Measurements from ENCODE around the gene KRT23. TPM values are rescaled to one million over a fixed set of nuclear protein-coding genes. Genes with fewer than 3 reads are reported as not detected.

KRT23 gene
- total RNA-seq, 1 donor from 2014 or later, result 0.60 TPM

- no peak overlapping the region for H3K27ac ChIP-seq
- H3K9ac ChIP-seq, result no peak overlapping the region
- H3K36me3 Mint-ChIP-seq, result no peaks in the 10 kb centered on the region
Measured at GRCh38 chr17:40967582-40967981, 30.1 kb upstream of the KRT23 start.

GRCh38 chr17:40966848-40967247 is 29.4 kb upstream of the KRT23 start, which contains the start of gene KRT39:
Gene KRT39, minus strand, starts transcription at chr17:40966948. Its CDS starts 92 bp downstream, at chr17:40966856.
- Histone ChIP-seq H3K27me3 (no peaks in the 10 kb centered on the region), H3K79me2 (ENCODE audit: low read depth) (no peaks in the 10 kb centered on the region), H4K20me1 (ENCODE audit: low read depth) (no peaks in the 10 kb centered on the region), H3K36me3 (no peaks in the 10 kb centered on the region), H3K4me2 (no peak within 1 kb of the TSS), H3K9me3 (ENCODE audit: low read depth) (peaks cover 8% of the 10 kb centered on the region), H3F3A (ENCODE audit: low read depth) (no peaks in the 10 kb centered on the region), H2AFZ (replicated peaks) (peak within 1 kb of the TSS; percentile 57), H3K4me3 (no peak within 1 kb of the TSS), H3K27ac (no peak within 1 kb of the TSS), H3K4me1 (no peaks in the 10 kb centered on the region), H3K9ac (no peak within 1 kb of the TSS)
- H3K4me3 Mint-ChIP-seq, result no peak within 1 kb of the TSS
- no peak for DNase-seq (ENCODE audit: low spot score)
- TF ChIP-seq EZH2 (IDR thresholded peaks at IDR 0.05) (no peak), CTCF (IDR thresholded peaks at IDR 0.05) (no peak), EZH2phosphoT487 (IDR thresholded peaks at IDR 0.05) (no peak)
- no peaks in the 10 kb centered on the region for H3K4me1 Mint-ChIP-seq
- H3K36me3 Mint-ChIP-seq, result no peaks in the 10 kb centered on the region
- no peak within 1 kb of the TSS for H3K27ac Mint-ChIP-seq
- no peaks in the 10 kb centered on the region for H3K27me3 Mint-ChIP-seq (ENCODE audit: insufficient read depth, low read depth)
- no peaks in the 10 kb centered on the region for H3K9me3 Mint-ChIP-seq

More at GRCh38 chr17:40967582-40967981, 30.1 kb upstream of the KRT23 start:
- no peaks in the 10 kb centered on the region for H3K27me3 ChIP-seq
- H3K4me1 ChIP-seq, result no peaks in the 10 kb centered on the region
- Mint-ChIP-seq H3K27ac (no peak overlapping the region), H3K9me3 (no peaks in the 10 kb centered on the region), H3K4me3 (no peak overlapping the region), H3K27me3 (ENCODE audit: insufficient read depth, low read depth) (no peaks in the 10 kb centered on the region), H3K4me1 (no peaks in the 10 kb centered on the region)
- no peak overlapping the region for H3K4me2 ChIP-seq
- TF ChIP-seq CTCF (IDR thresholded peaks at IDR 0.05), result no peak
- TF ChIP-seq EZH2phosphoT487 (IDR thresholded peaks at IDR 0.05), result no peak
- no peak for TF ChIP-seq EZH2 (IDR thresholded peaks at IDR 0.05)
- no peak overlapping the region for H2AFZ ChIP-seq (replicated peaks)
- DNase-seq (ENCODE audit: low spot score), result no peak
- H3K9me3 ChIP-seq (ENCODE audit: low read depth), result peaks cover 8% of the 10 kb centered on the region
- no peaks in the 10 kb centered on the region for H4K20me1 ChIP-seq (ENCODE audit: low read depth)
- H3K36me3 ChIP-seq, result no peaks in the 10 kb centered on the region
- no peak overlapping the region for H3K4me3 ChIP-seq
- H3F3A ChIP-seq (ENCODE audit: low read depth), result no peaks in the 10 kb centered on the region
- no peaks in the 10 kb centered on the region for H3K79me2 ChIP-seq (ENCODE audit: low read depth)

- Histone ChIP-seq H3K4me2 (no peak overlapping the region), H2AFZ (replicated peaks) (peak overlapping the region; percentile 55), H3K9ac (no peak overlapping the region), H3K79me2 (ENCODE audit: low read depth) (no peaks in the 10 kb centered on the region), H3K27ac (no peak overlapping the region), H3K4me1 (no peaks in the 10 kb centered on the region), H3K9me3 (ENCODE audit: low read depth) (no peaks in the 10 kb centered on the region), H3F3A (ENCODE audit: low read depth) (no peaks in the 10 kb centered on the region), H3K27me3 (no peaks in the 10 kb centered on the region), H3K4me3 (no peak overlapping the region), H3K36me3 (no peaks in the 10 kb centered on the region), H4K20me1 (ENCODE audit: low read depth) (no peaks in the 10 kb centered on the region)
- no peak overlapping the region for H3K4me3 Mint-ChIP-seq
- no peaks in the 10 kb centered on the region for H3K9me3 Mint-ChIP-seq
- no peak for DNase-seq (ENCODE audit: low spot score)
- no peaks in the 10 kb centered on the region for H3K36me3 Mint-ChIP-seq
- H3K27ac Mint-ChIP-seq, result no peak overlapping the region
- H3K4me1 Mint-ChIP-seq, result no peaks in the 10 kb centered on the region
- TF ChIP-seq EZH2 (IDR thresholded peaks at IDR 0.05) (no peak), EZH2phosphoT487 (IDR thresholded peaks at IDR 0.05) (no peak), CTCF (IDR thresholded peaks at IDR 0.05) (peak; percentile 68)
- H3K27me3 Mint-ChIP-seq (ENCODE audit: insufficient read depth, low read depth), result no peaks in the 10 kb centered on the region
Measured at GRCh38 chr17:40963838-40964237, 26.4 kb upstream of the KRT23 start.

Measured in neural progenitor cell (in vitro differentiated cells).